Spleen (tissue), 11 donors: ENCODE measurements around the gene EXOC3L1. TPM values are rescaled to one million over a fixed set of nuclear protein-coding genes. Genes with fewer than 3 reads are reported as not detected.

Source experiments
- DNase-seq: peaks from one replicate; pipeline ENCODE4 v3.0.0-alpha.2; 2020
- H3K27ac ChIP-seq, 8 donors: fragments of 200-600 bp; sonication (generic) in 7 of 8; 1 replicate in 4 of 8; 2 replicates in 4 of 8; pipeline versions ENCODE4 v1.5.0 to v1.8.0; 2016 to 2021; ENCODE audit warnings: inconsistent platforms in 4 of 8, mild to moderate bottlenecking in 4 of 8, moderate library complexity in 1 of 8
- H3K27me3 ChIP-seq, 7 donors: fragments of 200-600 bp; sonication (generic) in 6 of 7; replicated peaks in 1 of 7; 1 replicate in 4 of 7; 2 replicates in 3 of 7; pipeline versions ENCODE4 v1.5.0 to v1.8.0; 2016 to 2021; ENCODE audit warnings: inconsistent platforms in 3 of 7, mild to moderate bottlenecking in 1 of 7
- H3K36me3 ChIP-seq, 6 donors: fragments of 200-600 bp; sonication (generic) in 5 of 6; 1 replicate in 4 of 6; 2 replicates in 2 of 6; pipeline versions ENCODE4 v1.5.0 to v1.8.0; 2016 to 2021; ENCODE audit warnings: inconsistent platforms in 2 of 6
- H3K4me1 ChIP-seq, 6 donors: fragments of 200-600 bp; sonication (generic) in 5 of 6; 1 replicate in 3 of 6; 2 replicates in 3 of 6; pipeline versions ENCODE4 v1.5.0 to v1.8.0; 2016 to 2021; ENCODE audit warnings: inconsistent platforms in 3 of 6
- H3K4me3 ChIP-seq, 8 donors: fragments of 200-600 bp; sonication (generic) in 7 of 8; 1 replicate in 4 of 8; 2 replicates in 4 of 8; pipeline versions ENCODE4 v1.5.0 to v1.8.0; 2016 to 2021; ENCODE audit warnings: inconsistent platforms in 4 of 8, mild to moderate bottlenecking in 4 of 8, moderate library complexity in 2 of 8
- H3K9me3 ChIP-seq, 8 donors: fragments of 200-600 bp; sonication (generic) in 7 of 8; 1 replicate in 4 of 8; 2 replicates in 4 of 8; pipeline versions ENCODE4 v1.5.0 to v1.8.0; 2016 to 2021; ENCODE audit warnings: inconsistent platforms in 4 of 8
- POLR2A ChIP-seq, 3 donors: fragments of 450-650 bp; IDR thresholded peaks; one replicate each; pipeline ENCODE4 v1.5.1; 2017; ENCODE audit warnings: antibody characterized with exemption in 3 of 3, mild to moderate bottlenecking in 1 of 3
- POLR2AphosphoS5 ChIP-seq, 3 donors: sonication (generic); formaldehyde crosslinking; IDR thresholded peaks; one replicate each; pipeline ENCODE4 v1.5.1; 2017; ENCODE audit warnings: antibody characterized with exemption in 3 of 3
- WGBS, 5 donors: extraction: QIAGEN DNeasy Blood & Tissue Kit in 3 of 5; methylation state at CpG; one replicate each; pipeline versions ENCODE4 v1.1.5 to v1.1.7; 2013 to 2018; 5-methylcytosine and 5-hydroxymethylcytosine counted together
- intact Hi-C: fragments of 100-400 bp; cut with DNase I; formaldehyde crosslinking; loops from one replicate; pipeline ENCODE4 v1.15.0; 2023; ENCODE audit warnings: low total_unique reads
- polyA plus RNA-seq, 3 donors: library from polyadenylated mRNA; stranded (reverse); fragments of 200-250 nt; gene quantifications; one replicate each; pipeline ENCODE4 v1.2.1, GENCODE V29; 2013
- total RNA-seq, 7 donors: library from RNA; depleted of rRNA in 3 of 7; stranded (reverse); fragments of >200 nt in 3 of 7; fragmentation: NEBNext Ultra II Directional in 4 of 7; extraction: Animal tissue kit (Norgen Biotek cat#: 25700) in 4 of 7; gene quantifications; one replicate each; pipeline versions ENCODE4 v1.1.0 to v1.2.1, GENCODE V29; 2016 to 2021
- TF ChIP-seq, protein P1 (sequence below), 11 experiments: fragments of 200-600 bp in 7 of 11; fragments of 450-650 bp in 4 of 11; sonication (generic) in 4 of 11; IDR thresholded peaks in 8 of 11; conservative IDR thresholded peaks in 3 of 11; 1 replicate in 7 of 11; 2 replicates in 4 of 11; pipeline versions ENCODE4 v1.4.0 to v1.8.0; 2016 to 2021; ENCODE audit warnings: antibody characterized with exemption in 11 of 11, inconsistent platforms in 4 of 11, mild to moderate bottlenecking in 1 of 11
- donor health status: healthy with polysubstance abuse.
- donor health status: DM: no; HTN: no; CAD: no; lungs with moderate emphysema.
- donor health status: DM: no; HTN: no; CAD: no.
- donor health status: Bipolar disorder and iron deficiency.
- donor health status: healthy.
- donor health status: DM: no; HTN: no; CAD: no.
- donor health status: DM: yes; HTN: yes; CAD: no.

EXOC3L1 gene
- total and polyA plus RNA-seq, 10 donors = 28.5 to 113 (median 49.9) TPM

DNA sequence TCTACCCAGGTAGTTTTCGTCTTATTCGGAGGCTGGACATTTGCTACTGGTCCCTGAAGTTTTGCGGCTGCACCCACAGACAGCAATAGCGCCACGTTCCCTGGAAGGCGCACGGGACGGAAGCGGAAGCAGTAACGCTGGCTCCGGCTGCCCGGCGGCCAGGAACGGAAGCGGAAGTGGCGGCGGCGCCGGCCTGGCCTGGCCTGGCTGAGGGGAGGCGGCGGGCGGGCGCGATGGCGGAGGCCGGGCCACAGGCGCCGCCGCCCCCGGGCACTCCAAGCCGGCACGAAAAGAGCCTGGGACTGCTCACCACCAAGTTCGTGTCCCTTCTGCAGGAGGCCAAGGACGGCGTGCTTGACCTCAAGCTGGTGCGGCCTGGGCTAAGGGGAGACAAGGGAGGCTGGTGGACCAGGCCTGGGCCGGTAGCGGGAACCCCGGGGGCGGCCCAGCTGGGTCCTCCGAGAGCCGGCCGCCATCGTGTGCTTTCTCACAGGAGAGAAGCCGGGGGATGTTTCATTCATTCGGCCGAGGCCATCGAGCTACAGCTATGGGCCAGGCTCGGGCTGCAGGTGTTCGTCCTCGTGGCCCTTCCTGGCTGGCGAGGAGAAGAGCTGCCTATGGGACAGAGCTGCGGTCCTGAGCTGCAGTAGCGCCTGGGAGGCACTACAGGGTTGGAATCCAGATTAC is 2.2 kb upstream of the EXOC3L1 start, which contains the start of gene E2F4:
TSS of gene E2F4 (plus strand) at position 161 of the 687 bp plus-strand sequence. CDS start at position 234, 73 bp downstream.
- intact Hi-C loops = no loop called here
- H3K4me3 ChIP-seq = peak within 1 kb of the TSS; percentile 73 to 99 (median 98)

DNA sequence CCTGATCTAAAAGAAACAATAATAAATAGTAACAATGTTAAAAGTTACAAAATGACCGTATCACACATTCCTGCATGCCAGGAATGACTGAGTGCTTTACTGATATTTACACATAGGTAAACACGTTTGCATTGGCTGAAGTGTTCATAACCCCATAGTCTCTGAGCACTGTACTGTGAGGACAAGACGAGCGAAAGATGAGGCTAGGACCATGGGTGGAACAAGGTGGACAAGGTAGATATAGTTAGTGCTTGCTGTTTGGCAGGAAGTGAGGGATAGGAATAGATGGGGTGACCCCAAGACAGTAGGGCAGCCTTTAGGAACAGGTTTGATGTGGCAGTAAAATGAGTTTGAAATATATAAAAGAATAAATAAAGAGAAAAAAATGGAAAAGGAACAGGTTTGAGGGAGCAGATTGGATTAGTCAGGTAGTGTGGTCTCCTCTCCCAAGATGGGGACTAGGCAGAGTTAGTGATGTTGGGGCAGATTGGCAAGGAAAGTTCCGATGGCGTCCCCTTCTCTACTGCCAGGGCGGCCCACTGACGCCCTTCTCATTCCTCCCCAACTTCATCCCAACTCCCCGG is 1.6 kb upstream of the EXOC3L1 start:
- intact Hi-C loops = no loop called here
- Histone ChIP-seq H3K4me1 (peaks cover 29 to 87% (median 52%) of the 10 kb centered on the region in 6 donors), H3K27me3 (peaks cover 0 to 15% (median 0%) of the 10 kb centered on the region in 7 donors), H3K36me3 (peaks cover 0 to 49% (median 27%) of the 10 kb centered on the region in 6 donors), H3K4me3 (peak overlapping the region; percentile 73 to 99 (median 98)), H3K27ac (peak overlapping the region; percentile 33 to 95 (median 84)), H3K9me3 (no peaks in the 10 kb centered on the region)
- 22 to 33% (median 26%) methylated on average over 9 of the region's 9 CpGs for WGBS, 5 donors
- DNase-seq = no peak
- TF ChIP-seq, protein P1, sequence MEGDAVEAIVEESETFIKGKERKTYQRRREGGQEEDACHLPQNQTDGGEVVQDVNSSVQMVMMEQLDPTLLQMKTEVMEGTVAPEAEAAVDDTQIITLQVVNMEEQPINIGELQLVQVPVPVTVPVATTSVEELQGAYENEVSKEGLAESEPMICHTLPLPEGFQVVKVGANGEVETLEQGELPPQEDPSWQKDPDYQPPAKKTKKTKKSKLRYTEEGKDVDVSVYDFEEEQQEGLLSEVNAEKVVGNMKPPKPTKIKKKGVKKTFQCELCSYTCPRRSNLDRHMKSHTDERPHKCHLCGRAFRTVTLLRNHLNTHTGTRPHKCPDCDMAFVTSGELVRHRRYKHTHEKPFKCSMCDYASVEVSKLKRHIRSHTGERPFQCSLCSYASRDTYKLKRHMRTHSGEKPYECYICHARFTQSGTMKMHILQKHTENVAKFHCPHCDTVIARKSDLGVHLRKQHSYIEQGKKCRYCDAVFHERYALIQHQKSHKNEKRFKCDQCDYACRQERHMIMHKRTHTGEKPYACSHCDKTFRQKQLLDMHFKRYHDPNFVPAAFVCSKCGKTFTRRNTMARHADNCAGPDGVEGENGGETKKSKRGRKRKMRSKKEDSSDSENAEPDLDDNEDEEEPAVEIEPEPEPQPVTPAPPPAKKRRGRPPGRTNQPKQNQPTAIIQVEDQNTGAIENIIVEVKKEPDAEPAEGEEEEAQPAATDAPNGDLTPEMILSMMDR (IDR thresholded peaks at IDR 0.05 in 8 of 11, conservative IDR thresholded peaks at IDR 0.05 in 3 of 11) = no peak
- no peak for TF ChIP-seq POLR2AphosphoS5 (IDR thresholded peaks at IDR 0.05)
- no peak for TF ChIP-seq POLR2A (IDR thresholded peaks at IDR 0.05)

More for the DNA sequence above, 2.2 kb upstream of the EXOC3L1 start, which contains the start of gene E2F4:
- Histone ChIP-seq H3K9me3 (no peaks in the 10 kb centered on the region), H3K27me3 (peaks cover 0 to 8% (median 0%) of the 10 kb centered on the region in 7 donors), H3K4me1 (peaks cover 29 to 87% (median 51%) of the 10 kb centered on the region in 6 donors), H3K36me3 (peaks cover 0 to 49% (median 33%) of the 10 kb centered on the region in 6 donors), H3K27ac (peak within 1 kb of the TSS; percentile 33 to 95 (median 84))
- TF ChIP-seq POLR2A (IDR thresholded peaks at IDR 0.05) (peak in 2 of 3 donors; percentile 49 to 62), POLR2AphosphoS5 (IDR thresholded peaks at IDR 0.05) (peak; percentile 96 to 99 (median 97))
- TF ChIP-seq, protein P1 (IDR thresholded peaks at IDR 0.05 in 8 of 11, conservative IDR thresholded peaks at IDR 0.05 in 3 of 11) = peak in 2 of 11 experiments; percentile 9 to 35
- WGBS, 5 donors = 0 to 1% (median 1%) methylated on average over 26 to 54 of the region's 54 CpGs
- DNase-seq = peak; percentile 99

DNA sequence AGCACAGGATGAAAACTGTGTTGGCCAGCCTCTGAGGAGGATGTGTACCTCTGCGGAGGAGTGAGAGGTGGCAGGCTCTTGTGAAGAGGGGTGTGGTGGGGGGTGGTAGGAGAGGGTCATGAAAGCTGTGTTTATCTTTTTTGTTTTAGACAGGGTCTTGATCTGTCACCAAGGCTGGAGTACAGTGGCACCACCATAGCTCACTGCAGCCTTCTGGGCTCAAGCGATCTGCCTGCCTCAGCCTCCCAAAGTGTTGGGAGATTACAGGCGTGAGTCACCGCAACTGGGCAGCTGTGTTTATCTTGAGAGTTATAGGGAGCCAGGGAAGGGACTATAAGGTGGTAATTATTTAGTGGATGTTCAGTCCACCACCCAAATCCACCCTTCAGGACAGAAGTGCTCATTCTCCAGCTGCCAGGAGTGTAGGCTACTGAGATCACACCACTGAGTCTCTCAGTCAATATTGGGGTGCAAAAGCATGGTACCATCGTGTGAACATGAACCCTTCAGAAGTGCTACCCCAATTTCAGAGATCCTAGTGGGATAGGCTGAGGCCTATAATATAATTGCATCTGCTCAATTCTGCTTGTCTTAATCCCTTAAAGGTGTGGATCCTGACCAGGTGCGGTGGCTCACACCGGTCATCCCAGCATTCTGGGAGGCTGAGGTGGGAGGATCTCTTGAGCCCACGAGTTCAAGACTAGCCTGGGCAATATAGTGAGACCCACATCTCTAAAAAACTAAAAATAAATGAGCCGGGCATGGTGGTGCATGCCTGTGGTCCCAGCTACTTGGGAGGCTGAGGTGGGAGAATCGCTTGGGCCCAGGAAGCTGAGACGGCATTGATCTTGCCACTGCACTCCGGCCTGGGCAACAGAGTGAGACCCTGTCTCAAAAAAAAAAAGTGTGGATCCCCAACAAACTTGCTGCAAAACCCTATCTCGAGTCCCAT is 788 bp upstream of the EXOC3L1 start:
- TF ChIP-seq POLR2A (IDR thresholded peaks at IDR 0.05) (no peak), POLR2AphosphoS5 (IDR thresholded peaks at IDR 0.05) (no peak)
- TF ChIP-seq, protein P1 (IDR thresholded peaks at IDR 0.05 in 8 of 11, conservative IDR thresholded peaks at IDR 0.05 in 3 of 11) = no peak
- peaks cover 0 to 41% (median 19%) of the 10 kb centered on the region in 6 donors for H3K36me3 ChIP-seq
- peaks cover 29 to 87% (median 55%) of the 10 kb centered on the region in 6 donors for H3K4me1 ChIP-seq
- H3K27me3 ChIP-seq = peaks cover 0 to 21% (median 0%) of the 10 kb centered on the region in 7 donors
- intact Hi-C loops = no loop called here
- 74 to 86% (median 78%) methylated on average over 11 to 13 of the region's 13 CpGs for WGBS, 5 donors
- H3K4me3 ChIP-seq = peak overlapping the region in 5 of 8 donors; percentile 35 to 69 (median 46)
- DNase-seq = no peak
- peak overlapping the region in 7 of 8 donors; percentile 11 to 95 (median 84) for H3K27ac ChIP-seq
- no peaks in the 10 kb centered on the region for H3K9me3 ChIP-seq
